Gastrocnemius medialis (tissue), 4 donors: ENCODE results near the gene AKAP3. TPM values are rescaled to one million over a fixed set of nuclear protein-coding genes. Genes with fewer than 3 reads are reported as not detected.

Experiments used
- ATAC-seq, 2 donors: fragments of 150-250 bp; one replicate each; pipeline ENCODE4 v1.9.1; 2016
- DNase-seq, 2 donors: peaks; one replicate each; pipeline ENCODE4 v3.0.0-alpha.2; 2019
- H3K27ac ChIP-seq, 4 donors: fragments of 200-600 bp; sonication (generic); 1 replicate in 1 of 4; 2 replicates in 3 of 4; pipeline ENCODE4 v1.5.1; 2016 to 2018; ENCODE audit warnings: mild to moderate bottlenecking in 2 of 4, moderate library complexity in 1 of 4
- H3K27me3 ChIP-seq, 3 donors: fragments of 200-600 bp; sonication (generic) in 2 of 3; 1 replicate in 1 of 3; 2 replicates in 2 of 3; pipeline versions ENCODE4 v1.5.1 to v1.6.0; 2016 to 2019; ENCODE audit warnings: mild to moderate bottlenecking in 1 of 3, moderate library complexity in 1 of 3
- H3K36me3 ChIP-seq, 2 donors: fragments of 200-600 bp; sonication (generic) in 1 of 2; one replicate each; pipeline ENCODE4 v1.5.1; 2017 to 2018
- H3K4me1 ChIP-seq, 2 donors: fragments of 200-600 bp; sonication (generic) in 1 of 2; one replicate each; pipeline ENCODE4 v1.5.1; 2016 to 2017; ENCODE audit warnings: mild to moderate bottlenecking in 2 of 2
- H3K4me3 ChIP-seq, 4 donors: fragments of 200-600 bp; sonication (generic) in 3 of 4; 1 replicate in 1 of 4; 2 replicates in 3 of 4; pipeline ENCODE4 v1.5.1; 2016 to 2019; ENCODE audit warnings: mild to moderate bottlenecking in 2 of 4
- H3K9me3 ChIP-seq, 3 donors: fragments of 200-600 bp; sonication (generic) in 2 of 3; 1 replicate in 1 of 3; 2 replicates in 2 of 3; pipeline ENCODE4 v1.5.1; 2016 to 2019
- CTCF ChIP-seq, 5 experiments: fragments of 450-650 bp in 3 of 5; fragments of 200-600 bp in 2 of 5; sonication (generic) in 2 of 5; IDR thresholded peaks in 4 of 5; conservative IDR thresholded peaks in 1 of 5; 1 replicate in 4 of 5; 2 replicates in 1 of 5; pipeline ENCODE4 v1.5.1; 2016 to 2019; ENCODE audit warnings: antibody characterized with exemption in 5 of 5, mild to moderate bottlenecking in 3 of 5, moderate library complexity in 3 of 5
- POLR2A ChIP-seq, 2 donors: fragments of 450-650 bp; IDR thresholded peaks; one replicate each; pipeline ENCODE4 v1.6.1; 2017; ENCODE audit warnings: antibody characterized with exemption in 2 of 2, mild to moderate bottlenecking in 2 of 2, moderate library complexity in 2 of 2
- in situ Hi-C, 4 donors: fragments of 200-750 bp; cut with MboI; loops; one replicate each; pipeline versions ENCODE4 v1.15.0 to v1.8.0; 2017; ENCODE audit warnings: low sequenced_read_pairs in 4 of 4
- intact Hi-C: fragments of 100-400 bp; cut with DNase I; formaldehyde crosslinking; loops from one replicate; pipeline ENCODE4 v1.15.1; 2023; ENCODE audit warnings: low total_unique reads
- total RNA-seq, 4 donors: library from RNA; depleted of rRNA; stranded (reverse); fragments of >200 nt; gene quantifications; one replicate each; pipeline versions ENCODE4 v1.1.0 to v1.2.3, GENCODE V29; 2016

AKAP3 gene
- total RNA-seq, 4 donors from 2014 or later, result 0.27 to 1.7 (median 0.71) TPM

GRCh38 chr12:4567073-4567881 lies 81.6 kb downstream of the AKAP3 start:
- ATAC-seq (no peak), DNase-seq (no peak)
- H3K27me3 ChIP-seq, result peaks cover 10 to 16% (median 12%) of the 10 kb centered on the region in 3 donors
- intact Hi-C loops (no loop called here), in situ Hi-C loops (no loop called here)
- no peaks in the 10 kb centered on the region for H3K4me1 ChIP-seq
- no peaks in the 10 kb centered on the region for H3K36me3 ChIP-seq
- no peak for TF ChIP-seq CTCF (IDR thresholded peaks at IDR 0.05 in 4 of 5, conservative IDR thresholded peaks at IDR 0.05 in 1 of 5)
- no peak for TF ChIP-seq POLR2A (IDR thresholded peaks at IDR 0.05)
- H3K4me3 ChIP-seq, result no peak overlapping the region
- peak overlapping the region in 1 of 4 donors; percentile 3 for H3K27ac ChIP-seq
- H3K9me3 ChIP-seq, result no peaks in the 10 kb centered on the region

GRCh38 chr12:4566474-4566873 lies 82.4 kb downstream of the AKAP3 start:
- H3K36me3 ChIP-seq, result no peaks in the 10 kb centered on the region
- no peaks in the 10 kb centered on the region for H3K4me1 ChIP-seq
- no peaks in the 10 kb centered on the region for H3K9me3 ChIP-seq
- in situ Hi-C loops, result no loop called here
- no peak overlapping the region for H3K27ac ChIP-seq
- ATAC-seq (no peak), DNase-seq (no peak)
- intact Hi-C loops, result no loop called here
- H3K27me3 ChIP-seq, result peaks cover 10 to 17% (median 16%) of the 10 kb centered on the region in 3 donors
- no peak overlapping the region for H3K4me3 ChIP-seq
- TF ChIP-seq CTCF (IDR thresholded peaks at IDR 0.05 in 4 of 5, conservative IDR thresholded peaks at IDR 0.05 in 1 of 5) (no peak), POLR2A (IDR thresholded peaks at IDR 0.05) (no peak)

Other genes with a start within 250 kb of the AKAP3 start
- gene FGF6, start 203.2 kb downstream of the AKAP3 start, total RNA-seq, result 1 to 10 TPM in 2 of 4 donors, under 1 TPM in 1, not detected in 1; 0.73 to 5.9 (median 2.2) TPM
- gene RAD51AP1, start 110.2 kb downstream of the AKAP3 start, total RNA-seq, result 1 to 10 TPM in 2 of 4 donors, under 1 TPM in 1, not detected in 1; 0.65 to 1.7 (median 1.7) TPM
- 10 to 100 TPM; 20.1 to 28.9 (median 21.1) TPM for gene DYRK4, start 86.8 kb downstream of the AKAP3 start, total RNA-seq
- 100 to 1,000 TPM in 1 of 4 donors, 10 to 100 TPM in 3; 57.9 to 113 (median 69.5) TPM for gene NDUFA9, start 63 bp upstream of the AKAP3 start, total RNA-seq
- under 1 TPM in 2 of 4 donors, not detected in 2; 0.07 to 0.26 TPM for gene GALNT8, start 71.3 kb upstream of the AKAP3 start, total RNA-seq